K562 (cell line): ENCODE results near the gene SLC35E3. TPM values are rescaled to one million over a fixed set of nuclear protein-coding genes. Genes with fewer than 3 reads are reported as not detected.

Experiments
- DPF2 ChIP-seq: fragments of 450-650 bp; IDR thresholded peaks from 2 replicates; pipeline ENCODE4 v1.6.1; 2016
- E2F3 ChIP-seq: fragments of 250-450 bp; sonication (Bioruptor Pico); IDR thresholded peaks from 2 replicates; pipeline ENCODE4 v1.4.0; 2020; ENCODE audit warnings: mild to moderate bottlenecking
- EGR1 ChIP-seq: fragments of 450-650 bp; conservative IDR thresholded peaks from 2 replicates; pipeline ENCODE4 v1.6.1; 2017; ENCODE audit warnings: mild to moderate bottlenecking
- EZH2 ChIP-seq: IDR thresholded peaks from 2 replicates; pipeline ENCODE4 v1.6.1; 2012; ENCODE audit warnings: low read depth, mild to moderate bottlenecking, inconsistent platforms, low read length, borderline replicate concordance
- FOS ChIP-seq: IDR thresholded peaks from 3 replicates; pipeline ENCODE4 v1.6.1; 2011; ENCODE audit not compliant: insufficient read length; ENCODE audit errors: extremely low read depth
- HDAC8 ChIP-seq: fragments of 450-650 bp; IDR thresholded peaks from 2 replicates; pipeline ENCODE4 v1.6.1; 2016; ENCODE audit warnings: mild to moderate bottlenecking, missing genetic modification characterization, moderate library complexity, missing compliant biosample characterization
- HMG20B ChIP-seq: fragments of 250-450 bp; sonication (Bioruptor Pico); IDR thresholded peaks from 2 replicates; pipeline ENCODE4 v1.5.0; 2021; ENCODE audit warnings: mild to moderate bottlenecking
- MTA2 ChIP-seq: fragments of 450-650 bp; IDR thresholded peaks from 2 replicates; pipeline ENCODE4 v1.6.1; 2016; ENCODE audit warnings: low read depth
- NCOA6 ChIP-seq: fragments of 450-650 bp; IDR thresholded peaks from 2 replicates; pipeline ENCODE4 v1.6.1; 2017; ENCODE audit warnings: mild to moderate bottlenecking
- NFRKB ChIP-seq: fragments of 450-650 bp; IDR thresholded peaks from 2 replicates; pipeline ENCODE4 v1.6.1; 2016; ENCODE audit warnings: low read depth
- PBX2 ChIP-seq, 2 experiments: IDR thresholded peaks in 1 of 2; conservative IDR thresholded peaks in 1 of 2; 2 replicates each; pipeline ENCODE4 v1.6.1; 2016; ENCODE audit warnings: low read depth in 2 of 2, mild to moderate bottlenecking in 1 of 2, missing compliant biosample characterization in 1 of 2, missing genetic modification characterization in 1 of 2, moderate library complexity in 1 of 2
- PCBP1 ChIP-seq: fragments of 200-400 bp; formaldehyde crosslinking; IDR thresholded peaks from 2 replicates; pipeline ENCODE4 v1.6.1; 2018; ENCODE audit warnings: mild to moderate bottlenecking, low read depth, low read length; ENCODE audit not compliant: poor library complexity, severe bottlenecking
- POLR2AphosphoS2 ChIP-seq: IDR thresholded peaks from 2 replicates; pipeline ENCODE4 v1.6.1; 2012; ENCODE audit warnings: low read length, improper control_type of control experiment
- RBM17 ChIP-seq: fragments of 200-400 bp; formaldehyde crosslinking; IDR thresholded peaks from 2 replicates; pipeline ENCODE4 v1.6.1; 2017; ENCODE audit warnings: low read depth, mild to moderate bottlenecking, low read length, borderline replicate concordance
- TCF7 ChIP-seq: sonication (generic); IDR thresholded peaks from 2 replicates; pipeline ENCODE4 v1.6.1; 2016; ENCODE audit warnings: antibody characterized with exemption, borderline replicate concordance
- XRCC4 ChIP-seq: IDR thresholded peaks from one replicate; pipeline ENCODE4 v1.6.1; 2011; ENCODE audit not compliant: insufficient read depth, insufficient read length; ENCODE audit errors: extremely low read depth
- ZNF184 ChIP-seq: sonication (generic); formaldehyde crosslinking; IDR thresholded peaks from 2 replicates; pipeline ENCODE4 v1.5.0; 2020; ENCODE audit warnings: missing genetic modification reagents
- ZNF253 ChIP-seq: fragments of 250-450 bp; sonication (Bioruptor Pico); conservative IDR thresholded peaks from 2 replicates; pipeline ENCODE4 v1.6.1; 2021; ENCODE audit warnings: mild to moderate bottlenecking
- ZNF282 ChIP-seq: sonication (generic); formaldehyde crosslinking; IDR thresholded peaks from 2 replicates; pipeline ENCODE4 v1.8.1; 2023; ENCODE audit warnings: missing genetic modification reagents
- ZNF444 ChIP-seq: fragments of 250-450 bp; sonication (Bioruptor Pico); IDR thresholded peaks from 2 replicates; pipeline ENCODE4 v1.4.0; 2020; ENCODE audit warnings: mild to moderate bottlenecking, moderate library complexity
- ZNF79 ChIP-seq: fragments of 250-450 bp; sonication (Bioruptor Pico); IDR thresholded peaks from 2 replicates; pipeline ENCODE4 v1.4.0; 2020; ENCODE audit warnings: low read depth, mild to moderate bottlenecking, moderate library complexity
- polyA plus RNA-seq, 8 experiments: library from polyadenylated mRNA; depleted of rRNA in 4 of 8; stranded (reverse) in 5 of 8; unstranded in 3 of 8; fragments of >200 nt; fragmentation: Nextera tagmentation in 2 of 8; fragmentation: Illumina TruSeq in 1 of 8; extraction: Ambion mirVana in 2 of 8; extraction: Trizol in 1 of 8; gene quantifications; 2 replicates each; pipeline versions ENCODE4 v1.2.1 to v1.2.3, GENCODE V29; 2011 to 2014; ENCODE audit warnings: inconsistent platforms in 1 of 8, missing spikeins in 1 of 8
- total RNA-seq, 7 experiments: library from RNA; depleted of rRNA in 6 of 7; stranded (reverse); fragments of >200 nt in 6 of 7; fragmentation: Illumina TruSeq in 2 of 7; extraction: Trizol in 2 of 7; gene quantifications; 2 replicates each; pipeline versions ENCODE4 v1.2.1 to v1.2.3, GENCODE V29; 2011 to 2021; ENCODE audit warnings: low replicate concordance in 1 of 7
- TF ChIP-seq, protein P1 (sequence below): fragments of 450-650 bp; conservative IDR thresholded peaks from 2 replicates; pipeline ENCODE4 v1.6.1; 2016; ENCODE audit warnings: missing genetic modification characterization, low read depth, mild to moderate bottlenecking, control low read depth, missing compliant biosample characterization

Gene SLC35E3
- total and polyA plus RNA-seq, 9 of the 15 experiments (the other 6 are each of a cell fraction or from before 2014, with no cell fraction given): 1.2 to 5.9 (median 3.8) TPM

DNA sequence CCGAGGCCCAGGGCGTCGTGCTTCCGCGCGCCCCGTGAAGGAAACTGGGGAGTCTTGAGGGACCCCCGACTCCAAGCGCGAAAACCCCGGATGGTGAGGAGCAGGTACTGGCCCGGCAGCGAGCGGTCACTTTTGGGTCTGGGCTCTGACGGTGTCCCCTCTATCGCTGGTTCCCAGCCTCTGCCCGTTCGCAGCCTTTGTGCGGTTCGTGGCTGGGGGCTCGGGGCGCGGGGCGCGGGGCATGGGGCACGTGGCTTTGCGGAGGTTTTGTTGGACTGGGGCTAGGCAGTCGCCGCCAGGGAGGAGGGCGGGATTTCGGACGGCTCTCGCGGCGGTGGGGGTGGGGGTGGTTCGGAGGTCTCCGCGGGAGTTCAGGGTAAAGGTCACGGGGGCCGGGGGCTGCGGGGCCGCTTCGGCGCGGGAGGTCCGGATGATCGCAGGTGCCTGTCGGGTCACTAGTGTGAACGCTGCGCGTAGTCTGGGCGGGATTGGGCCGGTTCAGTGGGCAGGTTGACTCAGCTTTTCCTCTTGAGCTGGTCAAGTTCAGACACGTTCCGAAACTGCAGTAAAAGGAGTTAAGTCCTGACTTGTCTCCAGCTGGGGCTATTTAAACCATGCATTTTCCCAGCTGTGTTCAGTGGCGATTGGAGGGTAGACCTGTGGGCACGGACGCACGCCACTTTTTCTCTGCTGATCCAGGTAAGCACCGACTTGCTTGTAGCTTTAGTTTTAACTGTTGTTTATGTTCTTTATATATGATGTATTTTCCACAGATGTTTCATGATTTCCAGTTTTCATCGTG, 62.6 kb downstream of the SLC35E3 start (continued):
- TF ChIP-seq NFRKB (no peak), ZNF282 (CRISPR knock-in tag) (no peak), ZNF79 (no peak), NCOA6 (no peak), XRCC4 (no peak), TCF7 (no peak), ZNF444 (no peak), MTA2 (no peak), POLR2AphosphoS2 (no peak), ZNF253 (CRISPR knock-in tag) (no peak), HMG20B (CRISPR knock-in tag) (no peak), EZH2 (no peak), PBX2 (CRISPR knock-in tag; IDR thresholded peaks at IDR 0.05; ENCODE audit: low read depth) (no peak), PBX2 (tag; conservative IDR thresholded peaks at IDR 0.05; ENCODE audit: low read depth) (no peak), EGR1 (peak; percentile 22; the same call in 1 of the 2 replicates), DPF2 (peak; percentile 13; the same call in 1 of the 2 replicates), RBM17 (no peak), HDAC8 (tag) (no peak; the same call in 1 of the 2 replicates), FOS (no peak), E2F3 (no peak), PCBP1 (no peak), ZNF184 (CRISPR knock-in tag) (no peak)
- TF ChIP-seq, protein P1, sequence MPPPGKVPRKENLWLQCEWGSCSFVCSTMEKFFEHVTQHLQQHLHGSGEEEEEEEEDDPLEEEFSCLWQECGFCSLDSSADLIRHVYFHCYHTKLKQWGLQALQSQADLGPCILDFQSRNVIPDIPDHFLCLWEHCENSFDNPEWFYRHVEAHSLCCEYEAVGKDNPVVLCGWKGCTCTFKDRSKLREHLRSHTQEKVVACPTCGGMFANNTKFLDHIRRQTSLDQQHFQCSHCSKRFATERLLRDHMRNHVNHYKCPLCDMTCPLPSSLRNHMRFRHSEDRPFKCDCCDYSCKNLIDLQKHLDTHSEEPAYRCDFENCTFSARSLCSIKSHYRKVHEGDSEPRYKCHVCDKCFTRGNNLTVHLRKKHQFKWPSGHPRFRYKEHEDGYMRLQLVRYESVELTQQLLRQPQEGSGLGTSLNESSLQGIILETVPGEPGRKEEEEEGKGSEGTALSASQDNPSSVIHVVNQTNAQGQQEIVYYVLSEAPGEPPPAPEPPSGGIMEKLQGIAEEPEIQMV: no peak
